Endodermal cell (in vitro differentiated cells): ENCODE data around the gene FBXO22. TPM values are rescaled to one million over a fixed set of nuclear protein-coding genes. Genes with fewer than 3 reads are reported as not detected.

Experiments used
- DNase-seq: peaks from one replicate; pipeline ENCODE4 v3.0.0-alpha.2; 2017
- H3K27ac ChIP-seq: 2 replicates; pipeline ENCODE4 v1.5.1; 2013; ENCODE audit warnings: mild to moderate bottlenecking, low read depth, low read length, moderate library complexity
- H3K27me3 ChIP-seq: 2 replicates; pipeline ENCODE4 v1.6.1; 2013; ENCODE audit warnings: mild to moderate bottlenecking, low read length, moderate library complexity; ENCODE audit not compliant: insufficient read depth, control insufficient read depth, poor library complexity, severe bottlenecking
- H3K36me3 ChIP-seq: 2 replicates; pipeline ENCODE4 v1.7.0; 2013; ENCODE audit warnings: mild to moderate bottlenecking, low read length, moderate library complexity; ENCODE audit not compliant: control insufficient read depth, insufficient read depth
- H3K4me1 ChIP-seq: one replicate; pipeline ENCODE4 v1.7.0; 2013; ENCODE audit warnings: low read length; ENCODE audit not compliant: control insufficient read depth, insufficient read depth
- H3K4me3 ChIP-seq: 2 replicates; pipeline ENCODE4 v1.5.1; 2013; ENCODE audit warnings: mild to moderate bottlenecking, low read length, moderate library complexity
- H3K9ac ChIP-seq: 2 replicates; pipeline ENCODE4 v1.6.1; 2013; ENCODE audit warnings: mild to moderate bottlenecking, low read length, moderate library complexity; ENCODE audit not compliant: poor library complexity, severe bottlenecking; ENCODE audit errors: extremely low read depth
- H3K9me3 ChIP-seq: 2 replicates; pipeline ENCODE4 v1.6.1; 2013; ENCODE audit warnings: mild to moderate bottlenecking, low read length, moderate library complexity; ENCODE audit not compliant: control insufficient read depth
- H3K27ac Mint-ChIP-seq: 2 replicates; pipeline ENCODE4 v1.8.0; 2020; ENCODE audit warnings: mixed read lengths
- H3K27me3 Mint-ChIP-seq: 2 replicates; pipeline ENCODE4 v1.8.0; 2021; ENCODE audit warnings: mild to moderate bottlenecking, mixed read lengths; ENCODE audit not compliant: insufficient read depth
- H3K36me3 Mint-ChIP-seq: 2 replicates; pipeline ENCODE4 v1.8.0; 2020; ENCODE audit warnings: low read depth, mixed read lengths
- H3K4me1 Mint-ChIP-seq: 2 replicates; pipeline ENCODE4 v1.8.0; 2020; ENCODE audit warnings: mixed read lengths
- H3K4me3 Mint-ChIP-seq: 2 replicates; pipeline ENCODE4 v1.8.0; 2020; ENCODE audit warnings: mild to moderate bottlenecking, moderate library complexity, mixed read lengths
- H3K9me3 Mint-ChIP-seq: 2 replicates; pipeline ENCODE4 v1.8.0; 2020; ENCODE audit warnings: mild to moderate bottlenecking, mixed read lengths
- CTCF ChIP-seq: fragments of 200-600 bp; sonication (generic); conservative IDR thresholded peaks from 2 replicates; pipeline ENCODE4 v1.5.0; 2021; ENCODE audit warnings: antibody characterized with exemption, mild to moderate bottlenecking
- WGBS, 2 experiments: methylation state at CpG; one replicate each; pipeline versions ENCODE4 v1.1.5 to v1.1.7; 2013; ENCODE audit warnings: missing lambda C conversion rate in 2 of 2, mixed read lengths in 1 of 2; ENCODE audit not compliant: insufficient coverage in 1 of 2, insufficient read length in 1 of 2; 5-methylcytosine and 5-hydroxymethylcytosine counted together
- total RNA-seq, 2 donors: library from RNA; stranded (reverse); fragmentation: NEBNext Ultra II Directional in 1 of 2; extraction: Animal tissue kit (Norgen Biotek cat#: 25700) in 1 of 2; gene quantifications; 2 replicates in 1 of 2; 3 replicates in 1 of 2; pipeline ENCODE4 v1.2.1, GENCODE V29; 2021

The FBXO22 gene
- total RNA-seq, 2 donors from 2014 or later: 47.6 to 48.1 TPM

GRCh38 chr15:75921732-75922703 lies 18.3 kb downstream of the FBXO22 start:
- no peaks in the 10 kb centered on the region for H3K27me3 ChIP-seq
- Mint-ChIP-seq H3K4me1 (peaks cover 31% of the 10 kb centered on the region), H3K27ac (no peak overlapping the region), H3K36me3 (peaks cover 34% of the 10 kb centered on the region), H3K27me3 (no peaks in the 10 kb centered on the region), H3K4me3 (no peak overlapping the region), H3K9me3 (no peaks in the 10 kb centered on the region)
- peak; percentile 74 for DNase-seq
- no peak overlapping the region for H3K27ac ChIP-seq
- H3K4me3 ChIP-seq: no peak overlapping the region
- no peak overlapping the region for H3K9ac ChIP-seq
- WGBS, 2 experiments: 87 to 96% methylated on average over 7 to 9 of the region's 9 CpGs
- no peaks in the 10 kb centered on the region for H3K9me3 ChIP-seq
- peaks cover 76% of the 10 kb centered on the region for H3K36me3 ChIP-seq
- peak; percentile 86 for TF ChIP-seq CTCF
- H3K4me1 ChIP-seq: peaks cover 6% of the 10 kb centered on the region

GRCh38 chr15:75923756-75924155 lies 20.1 kb downstream of the FBXO22 start:
- Histone ChIP-seq H3K4me1 (peaks cover 6% of the 10 kb centered on the region), H3K36me3 (peaks cover 64% of the 10 kb centered on the region), H3K9ac (no peak overlapping the region), H3K27me3 (no peaks in the 10 kb centered on the region), H3K9me3 (no peaks in the 10 kb centered on the region), H3K27ac (no peak overlapping the region), H3K4me3 (no peak overlapping the region)
- Mint-ChIP-seq H3K4me1 (peaks cover 45% of the 10 kb centered on the region), H3K27ac (no peak overlapping the region), H3K9me3 (no peaks in the 10 kb centered on the region), H3K27me3 (no peaks in the 10 kb centered on the region), H3K4me3 (no peak overlapping the region), H3K36me3 (peaks cover 30% of the 10 kb centered on the region)
- WGBS, 2 experiments: 97 to 100% methylated on average over 4 of the region's 4 CpGs
- no peak for TF ChIP-seq CTCF
- DNase-seq: no peak

GRCh38 chr15:75924576-75924975 lies 20.9 kb downstream of the FBXO22 start:
- WGBS, 2 experiments: 100% methylated on average over 1 of the region's 1 CpG; no CpG with 5 or more reads in 1 of the 2 experiments
- TF ChIP-seq CTCF: no peak
- Mint-ChIP-seq H3K27ac (no peak overlapping the region), H3K36me3 (peaks cover 26% of the 10 kb centered on the region), H3K4me3 (no peak overlapping the region), H3K4me1 (peaks cover 48% of the 10 kb centered on the region), H3K9me3 (no peaks in the 10 kb centered on the region), H3K27me3 (no peaks in the 10 kb centered on the region)
- Histone ChIP-seq H3K9ac (no peak overlapping the region), H3K4me1 (peaks cover 6% of the 10 kb centered on the region), H3K27ac (no peak overlapping the region), H3K4me3 (no peak overlapping the region), H3K27me3 (no peaks in the 10 kb centered on the region), H3K9me3 (no peaks in the 10 kb centered on the region), H3K36me3 (peaks cover 56% of the 10 kb centered on the region)
- DNase-seq: no peak
